ENCODE results near the gene GXYLT2.

The GXYLT2 gene

GRCh38 chr3:72932416-72932815 is 44.6 kb downstream of the GXYLT2 start:
- no peak for DNase-seq (ENCODE audit: low spot score)

DNA sequence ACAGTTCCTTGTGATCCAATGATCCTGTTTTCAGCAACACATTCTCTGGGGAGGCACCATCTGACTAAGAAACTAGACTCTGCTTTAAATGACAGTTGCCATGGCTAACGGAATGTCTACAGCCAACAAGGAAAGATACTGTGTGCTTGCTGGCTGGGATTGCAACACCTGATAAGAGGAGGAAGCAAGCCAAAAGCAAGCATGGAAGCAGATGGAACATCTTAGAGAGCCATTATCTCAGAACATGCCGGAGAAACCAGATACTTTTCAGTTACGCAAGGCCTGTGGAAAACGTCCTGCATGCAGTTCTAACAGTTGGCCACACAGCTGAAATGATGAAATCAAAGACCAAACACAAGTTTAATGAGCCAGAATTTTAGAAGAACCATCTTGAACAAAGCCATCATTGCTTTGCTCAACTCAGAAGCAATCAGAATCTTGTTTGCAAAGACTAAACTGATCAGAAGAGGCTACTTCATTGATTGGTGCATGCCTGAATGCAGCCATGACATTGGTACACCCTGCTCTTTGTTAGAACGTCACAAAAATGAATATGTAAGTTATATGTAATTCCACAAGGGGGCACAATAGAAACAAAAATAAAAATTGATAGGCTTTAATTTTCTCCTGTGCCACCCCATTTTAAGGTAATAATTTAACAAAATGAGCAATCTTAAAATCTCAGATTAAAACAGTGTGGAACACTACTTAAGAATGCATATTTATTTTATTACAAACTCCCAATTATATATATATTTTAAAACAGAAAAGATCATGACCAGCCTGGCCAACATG is 50.8 kb downstream of the GXYLT2 start:
- DNase-seq (ENCODE audit: low spot score): peak; percentile 84

GRCh38 chr3:72941245-72941644 is 53.4 kb downstream of the GXYLT2 start:
- no peak for DNase-seq (ENCODE audit: low spot score)

- DNase-seq (ENCODE audit: low spot score): no peak
Observed at GRCh38 chr3:72942427-72942826, 54.6 kb downstream of the GXYLT2 start.

- no peak for DNase-seq (ENCODE audit: low spot score)
Observed at GRCh38 chr3:72944696-72945095, 56.9 kb downstream of the GXYLT2 start.

DNA sequence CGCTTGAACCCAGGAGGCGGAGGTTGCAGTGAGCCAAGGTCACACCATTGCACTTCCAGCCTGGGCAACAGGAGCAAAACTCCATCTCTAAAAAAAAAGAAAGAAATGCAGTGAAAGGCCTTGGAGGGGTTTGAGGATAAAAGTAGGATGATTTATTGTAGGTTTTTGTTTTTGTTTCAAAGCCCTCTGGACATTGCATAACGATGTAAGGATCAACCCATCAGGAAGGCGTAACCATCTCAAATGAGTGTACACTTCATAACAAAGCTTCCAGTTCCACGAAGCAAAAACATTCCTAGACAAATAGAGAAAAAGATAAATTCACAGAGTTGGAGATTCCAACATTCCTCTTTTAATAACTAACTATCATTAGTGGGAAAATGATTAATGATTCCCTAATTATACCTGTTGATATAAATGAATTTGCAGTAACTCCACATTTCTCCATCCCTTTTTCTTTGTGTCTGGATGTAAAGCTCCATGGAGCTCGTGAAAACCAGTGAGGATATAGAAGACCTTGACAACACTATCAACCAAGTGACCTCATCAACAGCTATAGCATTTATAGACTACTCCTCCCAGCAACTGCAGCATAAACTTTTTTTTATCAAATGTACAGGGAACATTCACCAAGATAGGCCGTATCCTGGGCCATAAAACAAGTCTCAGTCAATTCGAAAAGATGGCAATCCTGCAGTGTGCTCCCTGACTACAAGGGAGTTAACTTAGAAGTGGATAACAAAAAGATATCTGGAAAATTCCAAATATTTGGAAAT is 60.1 kb downstream of the GXYLT2 start:
- DNase-seq (ENCODE audit: low spot score): no peak

GRCh38 chr3:72949016-72949415 is 61.2 kb downstream of the GXYLT2 start:
- DNase-seq (ENCODE audit: low spot score): no peak

DNA sequence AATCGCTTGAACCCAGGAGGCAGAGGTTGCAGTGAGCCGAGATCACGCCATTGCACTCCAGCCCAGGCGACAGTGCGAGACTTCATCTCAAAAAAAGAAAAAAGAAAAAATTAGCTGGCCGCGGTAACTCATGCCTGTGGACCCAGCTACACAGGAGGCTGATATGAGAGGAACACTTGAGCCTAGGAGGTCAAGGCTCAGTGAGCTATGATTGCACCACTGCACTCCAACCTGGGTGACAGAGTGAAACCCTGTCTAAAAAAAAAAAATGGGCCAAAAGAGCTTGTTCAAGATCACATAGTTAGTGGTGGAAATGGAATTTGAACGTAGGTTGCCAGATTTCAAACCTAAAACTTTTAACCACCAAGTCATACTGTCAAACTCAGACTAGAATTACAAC is 62.5 kb downstream of the GXYLT2 start:
- no peak for DNase-seq (ENCODE audit: low spot score)

- DNase-seq (ENCODE audit: low spot score): no peak
Observed at GRCh38 chr3:72950801-72951200, 63.0 kb downstream of the GXYLT2 start.

- no peak for DNase-seq (ENCODE audit: low spot score)
Observed at GRCh38 chr3:72951259-72951722, 63.4 kb downstream of the GXYLT2 start.

GRCh38 chr3:72953325-72953956 is 65.6 kb downstream of the GXYLT2 start:
- no peak for DNase-seq (ENCODE audit: low spot score)

DNA sequence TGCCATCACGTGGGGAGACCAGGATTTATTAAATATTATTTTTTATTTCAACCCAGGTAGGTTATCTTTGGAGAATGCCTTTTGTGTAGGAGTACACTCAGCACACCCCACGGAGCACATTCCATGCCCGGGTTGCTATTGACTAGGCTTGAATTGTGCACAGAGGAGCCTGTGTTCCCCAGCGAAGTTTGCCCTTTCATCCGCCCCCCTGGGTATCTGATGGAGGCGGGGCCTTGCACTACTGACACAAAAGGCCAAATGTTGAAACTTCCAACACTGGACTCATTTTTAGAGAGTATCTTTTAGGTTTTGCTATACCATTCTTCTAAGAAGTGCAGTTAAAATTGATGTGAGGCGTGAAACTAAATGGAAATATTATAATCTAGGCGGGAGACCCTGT is 69.5 kb downstream of the GXYLT2 start:
- no peak for DNase-seq (ENCODE audit: low spot score)

GRCh38 chr3:72959336-72959735 is 71.5 kb downstream of the GXYLT2 start:
- no peak for DNase-seq (ENCODE audit: low spot score)

- peak; percentile 22 for DNase-seq (ENCODE audit: low spot score)
Observed at GRCh38 chr3:72960812-72961518, 73.1 kb downstream of the GXYLT2 start.

DNA sequence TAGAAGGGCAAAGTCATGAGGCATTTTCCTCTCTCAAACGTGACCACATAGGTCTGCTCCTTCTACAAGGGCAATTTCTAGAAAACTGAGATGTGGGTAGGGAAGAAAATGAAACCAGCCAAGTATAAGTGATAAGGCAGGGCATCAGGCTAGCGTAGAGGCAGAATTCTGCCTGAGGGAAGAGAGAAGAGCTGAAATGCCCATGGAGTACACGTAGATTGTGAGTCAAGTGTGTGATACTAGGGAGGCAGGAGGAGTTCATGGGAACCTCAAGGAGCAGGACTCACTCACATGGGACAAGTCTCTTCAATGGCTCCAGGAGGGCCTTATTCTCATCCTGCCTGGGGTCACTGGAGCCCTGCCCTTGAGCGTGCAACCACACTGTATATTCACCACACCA is 73.9 kb downstream of the GXYLT2 start:
- no peak for DNase-seq (ENCODE audit: low spot score)

- no peak for DNase-seq (ENCODE audit: low spot score)
Observed at GRCh38 chr3:72962317-72962716, 74.5 kb downstream of the GXYLT2 start.

DNA sequence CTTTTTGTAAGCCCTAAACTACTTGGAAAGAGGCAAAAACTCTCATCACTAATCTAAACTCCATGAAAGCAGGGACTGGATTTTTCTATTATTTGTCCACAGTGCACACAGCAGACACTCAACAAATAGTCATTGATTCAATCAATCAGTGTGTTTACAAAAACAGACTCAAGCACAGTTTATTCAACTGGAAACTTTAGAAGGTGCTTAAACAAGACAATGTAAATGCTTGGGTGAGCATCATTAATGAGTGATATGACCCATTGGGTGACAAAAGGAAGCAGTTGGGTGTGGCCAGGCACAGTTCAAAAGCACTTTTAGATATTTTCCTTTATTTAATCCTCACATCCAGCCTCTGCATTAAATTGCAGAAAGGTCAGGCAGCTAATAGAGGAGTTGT is 76.8 kb downstream of the GXYLT2 start:
- no peak for DNase-seq (ENCODE audit: low spot score)

DNA sequence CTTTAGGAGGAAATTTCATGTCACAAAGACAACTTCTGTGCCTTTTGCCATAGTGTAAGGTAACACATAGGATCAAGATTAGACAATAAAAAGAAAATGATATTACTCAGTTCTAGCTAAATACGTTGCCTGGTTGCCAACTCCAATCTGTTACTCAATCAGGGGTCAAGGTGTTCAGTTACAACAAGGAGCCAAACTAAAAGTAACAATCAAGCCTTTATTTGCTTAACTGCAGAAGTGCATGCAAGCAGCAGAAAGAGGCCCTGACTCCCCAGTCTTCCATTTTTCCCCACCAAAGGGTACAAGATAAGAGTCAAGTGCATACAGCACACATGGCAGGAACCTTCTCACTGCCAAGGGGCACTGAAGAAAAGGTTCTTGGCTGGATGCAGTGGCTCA is 80.4 kb downstream of the GXYLT2 start:
- no peak for DNase-seq (ENCODE audit: low spot score)

- DNase-seq (ENCODE audit: low spot score): no peak
Observed at GRCh38 chr3:72969766-72970165, 81.9 kb downstream of the GXYLT2 start.

DNA sequence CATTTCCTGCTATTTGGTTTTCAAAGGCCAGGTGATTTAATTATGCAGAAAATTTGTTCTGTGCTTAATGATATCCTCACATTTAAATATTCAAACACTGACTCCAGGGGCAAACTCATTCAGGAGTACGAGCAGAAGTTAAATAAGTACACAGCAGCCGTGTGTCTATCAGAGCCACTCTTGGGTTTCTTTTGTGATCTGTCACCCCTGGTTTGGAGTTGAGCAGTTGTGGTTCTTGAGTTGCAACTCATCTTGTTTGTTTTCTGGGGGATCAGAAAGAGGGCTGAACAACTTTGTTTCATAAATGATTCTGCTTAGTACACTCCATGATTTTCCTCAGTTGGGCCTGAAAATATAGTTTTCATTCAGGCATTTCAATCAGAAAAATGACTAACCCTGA is 83.1 kb downstream of the GXYLT2 start:
- no peak for DNase-seq (ENCODE audit: low spot score)

DNA sequence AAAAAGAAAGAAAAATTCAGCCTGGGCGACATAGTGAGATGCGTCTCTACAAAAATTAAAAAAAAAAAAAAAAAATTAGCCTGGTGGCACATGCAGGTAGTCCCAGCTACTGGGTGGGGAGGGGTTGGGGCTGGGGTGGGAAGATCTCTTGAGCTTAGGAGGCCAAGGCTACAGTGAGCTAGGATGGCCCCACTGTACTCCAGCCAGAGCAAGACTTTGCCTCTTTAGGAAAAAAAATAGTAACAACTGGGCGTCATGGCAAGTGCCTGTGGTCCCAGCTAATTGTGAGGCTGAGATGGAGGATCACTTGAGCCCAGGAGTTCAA is 84.8 kb downstream of the GXYLT2 start:
- no peak for DNase-seq (ENCODE audit: low spot score)

DNA sequence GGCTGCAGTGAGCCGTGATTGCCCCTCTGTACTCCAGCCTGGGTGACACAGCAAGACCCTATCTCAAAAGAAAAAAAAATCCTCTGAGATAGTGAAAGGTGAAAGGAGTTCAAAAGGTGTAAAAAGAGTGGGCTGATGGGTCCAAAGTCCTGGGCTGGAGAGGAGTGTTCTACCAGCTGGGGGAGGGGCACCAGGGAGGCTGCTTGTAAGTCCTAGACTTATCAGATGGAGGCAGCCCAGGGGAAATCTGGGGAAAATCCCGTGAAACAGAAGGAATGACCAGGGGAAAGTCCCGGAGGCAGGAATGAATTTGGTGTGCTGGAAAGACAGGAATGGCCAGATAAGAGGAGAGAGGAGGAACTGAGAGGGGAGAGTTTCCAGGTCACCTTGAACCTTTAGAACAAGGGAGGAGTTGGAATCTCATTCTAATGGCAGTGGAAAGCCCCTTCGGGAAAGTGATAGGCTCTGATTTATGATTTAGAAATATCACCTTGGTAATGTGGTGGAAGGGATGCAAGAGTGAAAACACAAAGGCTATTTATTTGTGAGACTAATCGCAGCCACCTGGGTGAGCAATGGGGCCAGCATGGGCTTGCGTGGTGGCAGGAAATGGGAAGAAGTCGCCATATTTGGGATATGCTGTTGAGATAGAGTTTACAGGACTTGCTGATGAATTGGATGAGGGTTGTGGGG is 85.3 kb downstream of the GXYLT2 start:
- DNase-seq (ENCODE audit: low spot score): no peak

All from AG08396 (cell line).